Fibroblast of mammary gland (primary cell): ENCODE data around the gene SIRT7.

Experiments
- DNase-seq: peaks from one replicate; pipeline ENCODE4 v3.0.0-alpha.2; 2010; ENCODE audit warnings: low read depth
- H3K4me3 ChIP-seq: 2 replicates; pipeline ENCODE4 v1.5.1; 2011; ENCODE audit warnings: low read depth, mild to moderate bottlenecking, low read length, moderate library complexity; ENCODE audit not compliant: control insufficient read depth
- CTCF ChIP-seq: conservative IDR thresholded peaks from 2 replicates; pipeline ENCODE4 v1.5.1; 2011; ENCODE audit warnings: low read depth, low read length, inconsistent platforms; ENCODE audit not compliant: control insufficient read depth, insufficient read depth

The SIRT7 gene

GRCh38 chr17:81888988-81889595 is 28.9 kb downstream of the SIRT7 start:
- H3K4me3 ChIP-seq: no peak overlapping the region
- no peak for TF ChIP-seq CTCF
- no peak for DNase-seq

GRCh38 chr17:81888105-81888987 is 29.6 kb downstream of the SIRT7 start:
- no peak overlapping the region for H3K4me3 ChIP-seq
- no peak for DNase-seq
- no peak for TF ChIP-seq CTCF

- peak; percentile 56 for DNase-seq
Observed at GRCh38 chr17:81885869-81886548, 32.0 kb downstream of the SIRT7 start.

GRCh38 chr17:81885454-81885853 is 32.5 kb downstream of the SIRT7 start:
- DNase-seq: no peak
- no peak overlapping the region for H3K4me3 ChIP-seq
- TF ChIP-seq CTCF: no peak

More at GRCh38 chr17:81885869-81886548, 32.0 kb downstream of the SIRT7 start:
- H3K4me3 ChIP-seq: no peak overlapping the region
- no peak for TF ChIP-seq CTCF

- H3K4me3 ChIP-seq: no peak overlapping the region
- TF ChIP-seq CTCF: no peak
- no peak for DNase-seq
Observed at GRCh38 chr17:81884968-81885367, 33.0 kb downstream of the SIRT7 start.

GRCh38 chr17:81884520-81884919 is 33.5 kb downstream of the SIRT7 start:
- no peak for TF ChIP-seq CTCF
- no peak for DNase-seq
- no peak overlapping the region for H3K4me3 ChIP-seq
